Measurements from ENCODE around the gene LY86. TPM values are rescaled to one million over a fixed set of nuclear protein-coding genes. Genes with fewer than 3 reads are reported as not detected.

The LY86 gene
- total RNA-seq (2021): not detected in 2 replicates
- long read RNA-seq: 0 reads

DNA sequence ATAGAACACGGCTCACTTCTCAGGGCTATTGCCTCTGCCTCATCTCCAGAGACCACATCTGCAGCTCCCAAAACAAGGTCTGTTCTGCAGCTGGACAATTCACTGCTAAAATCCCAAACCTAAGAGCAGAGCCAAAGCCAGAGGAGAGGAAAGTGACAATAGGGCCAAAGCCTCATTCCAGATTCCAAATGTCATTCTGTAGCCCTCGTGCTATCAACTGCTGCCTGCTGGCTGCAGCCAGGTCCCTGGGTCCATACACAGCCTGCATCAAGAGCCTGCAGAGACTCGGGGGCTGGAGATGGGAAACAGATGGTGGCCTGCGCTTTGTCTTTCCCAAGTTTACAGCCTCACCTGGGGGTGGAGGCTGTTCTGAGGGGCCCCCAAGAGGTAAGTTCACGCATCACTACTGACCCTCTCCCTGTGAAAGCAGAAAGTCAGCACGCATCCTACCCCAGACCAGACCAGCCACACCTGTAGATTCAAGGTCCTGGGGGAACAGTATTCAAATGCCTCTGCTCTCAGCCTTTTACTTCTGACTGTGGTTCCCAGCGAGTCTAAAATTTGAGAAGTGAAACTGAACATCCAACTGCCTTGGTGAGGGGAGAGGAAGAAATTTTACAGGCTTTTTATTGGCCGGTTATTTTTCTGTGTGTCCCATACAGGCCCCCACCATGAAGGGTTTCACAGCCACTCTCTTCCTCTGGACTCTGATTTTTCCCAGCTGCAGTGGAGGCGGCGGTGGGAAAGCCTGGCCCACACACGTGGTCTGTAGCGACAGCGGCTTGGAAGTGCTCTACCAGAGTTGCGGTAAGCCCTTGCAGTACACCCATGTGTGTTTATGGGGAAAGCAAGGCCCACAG, at the start of gene LY86:
TSS of gene LY86 (plus strand) at position 657 of the 860 bp plus-strand sequence. CDS start at position 672, 15 bp downstream.
- H3K4me1 Mint-ChIP-seq: peaks cover 15 to 20% of the 10 kb centered on the region in 2 experiments
- Histone ChIP-seq H3K79me1 (ENCODE audit: insufficient read depth, low read depth, low read length, poor library complexity, severe bottlenecking) (no peaks in the 10 kb centered on the region), H2BK5ac (ENCODE audit: insufficient read length, low read length) (no peak within 1 kb of the TSS), H3K18ac (ENCODE audit: insufficient read length, low read depth, low read length) (no peak within 1 kb of the TSS), H3K4me2 (ENCODE audit: insufficient read depth, insufficient read length, low read length) (no peak within 1 kb of the TSS), H3K79me2 (ENCODE audit: insufficient read depth, low read length) (no peaks in the 10 kb centered on the region), H3K27ac (ENCODE audit: insufficient read length, low read depth, low read length) (no peak within 1 kb of the TSS), H4K5ac (ENCODE audit: insufficient read length, low read depth, low read length) (no peak within 1 kb of the TSS), H3K27me3 (ENCODE audit: insufficient read depth, low read length) (no peaks in the 10 kb centered on the region), H3K4me1 (ENCODE audit: insufficient read depth, low read length) (no peaks in the 10 kb centered on the region), H2BK15ac (ENCODE audit: low read depth, low read length) (no peak within 1 kb of the TSS), H3K56ac (ENCODE audit: insufficient read length, low read depth, low read length) (no peak within 1 kb of the TSS), H3K4ac (ENCODE audit: low read depth, low read length) (no peak within 1 kb of the TSS), H2AFZ (ENCODE audit: low read length) (no peak within 1 kb of the TSS), H4K20me1 (ENCODE audit: control insufficient read depth, insufficient read depth, insufficient read length) (no peaks in the 10 kb centered on the region), H4K8ac (replicated peaks; ENCODE audit: insufficient read length, low read depth, low read length) (no peak within 1 kb of the TSS), H2BK20ac (ENCODE audit: low read depth, low read length, poor library complexity, severe bottlenecking) (no peak within 1 kb of the TSS), H3T11ph (ENCODE audit: low read length) (no peak within 1 kb of the TSS), H3K9me3 (ENCODE audit: control insufficient read depth, low read depth, low read length) (no peaks in the 10 kb centered on the region), H2AK5ac (ENCODE audit: insufficient read length, low read length) (no peak within 1 kb of the TSS), H3K23me2 (ENCODE audit: insufficient read length, low read depth, low read length, poor library complexity, severe bottlenecking) (no peaks in the 10 kb centered on the region), H2BK12ac (ENCODE audit: insufficient read length, low read depth, low read length) (no peak within 1 kb of the TSS), H3K9ac (ENCODE audit: extremely low read depth, insufficient read length, low read length) (no peak within 1 kb of the TSS), H3K14ac (ENCODE audit: insufficient read depth, low read length) (no peak within 1 kb of the TSS), H4K91ac (ENCODE audit: insufficient read length, low read depth, low read length) (no peak within 1 kb of the TSS), H3K23ac (ENCODE audit: insufficient read length, low read depth, low read length) (no peak within 1 kb of the TSS), H2BK120ac (ENCODE audit: low read depth, low read length, poor library complexity, severe bottlenecking) (no peak within 1 kb of the TSS)
- H3K4me3 Mint-ChIP-seq: no peak within 1 kb of the TSS
- WGBS (ENCODE audit: extremely low coverage, insufficient read length, low lambda C conversion rate): no CpG with 5 or more reads among the region's 14 CpGs
- DNase-seq: no peak
- TF ChIP-seq CTCF (conservative IDR thresholded peaks at IDR 0.05): no peak
- peaks cover 0 to 2% of the 10 kb centered on the region in 2 experiments; a peak in 2 of 5 replicates for H3K9me3 Mint-ChIP-seq
- H3K27ac Mint-ChIP-seq: no peak within 1 kb of the TSS; a peak in 1 of 7 replicates
- peaks cover 4% of the 10 kb centered on the region for H3K27me3 Mint-ChIP-seq (ENCODE audit: low read depth)
- peaks cover 0 to 2% (median 0%) of the 10 kb centered on the region in 3 experiments; a peak in 2 of 7 replicates for H3K36me3 Mint-ChIP-seq (ENCODE audit: insufficient read depth in 1 of 3, low read depth in 3 of 3)

Measured in H9 (cell line).